GM12873 (cell line): ENCODE data around the gene CPNE4.

Experiments used
- CTCF ChIP-seq: IDR thresholded peaks from 2 replicates; pipeline ENCODE4 v1.5.1; 2012; ENCODE audit warnings: low read depth, mild to moderate bottlenecking, moderate library complexity, low read length, control low read depth; ENCODE audit not compliant: insufficient read depth; ENCODE audit errors: missing control alignments

CPNE4 gene

GRCh38 chr3:132034097-132034485 lies 723 bp downstream of the CPNE4 start:
- no peak for TF ChIP-seq CTCF

GRCh38 chr3:132033471-132033870 lies 1.3 kb downstream of the CPNE4 start:
- no peak for TF ChIP-seq CTCF

GRCh38 chr3:132032959-132033358 lies 1.9 kb downstream of the CPNE4 start:
- TF ChIP-seq CTCF, result no peak

GRCh38 chr3:132029182-132029902 lies 5.5 kb downstream of the CPNE4 start:
- TF ChIP-seq CTCF, result peak; percentile 96

- TF ChIP-seq CTCF, result no peak
These were observed 11.9 kb downstream of the CPNE4 start for GRCh38 chr3:132022914-132023313.

- TF ChIP-seq CTCF, result no peak
These were observed 14.8 kb downstream of the CPNE4 start for GRCh38 chr3:132020058-132020457.

GRCh38 chr3:132017137-132017536 lies 17.7 kb downstream of the CPNE4 start:
- no peak for TF ChIP-seq CTCF
